ENCODE results near the gene RNF207.

RNF207 gene, protein sequence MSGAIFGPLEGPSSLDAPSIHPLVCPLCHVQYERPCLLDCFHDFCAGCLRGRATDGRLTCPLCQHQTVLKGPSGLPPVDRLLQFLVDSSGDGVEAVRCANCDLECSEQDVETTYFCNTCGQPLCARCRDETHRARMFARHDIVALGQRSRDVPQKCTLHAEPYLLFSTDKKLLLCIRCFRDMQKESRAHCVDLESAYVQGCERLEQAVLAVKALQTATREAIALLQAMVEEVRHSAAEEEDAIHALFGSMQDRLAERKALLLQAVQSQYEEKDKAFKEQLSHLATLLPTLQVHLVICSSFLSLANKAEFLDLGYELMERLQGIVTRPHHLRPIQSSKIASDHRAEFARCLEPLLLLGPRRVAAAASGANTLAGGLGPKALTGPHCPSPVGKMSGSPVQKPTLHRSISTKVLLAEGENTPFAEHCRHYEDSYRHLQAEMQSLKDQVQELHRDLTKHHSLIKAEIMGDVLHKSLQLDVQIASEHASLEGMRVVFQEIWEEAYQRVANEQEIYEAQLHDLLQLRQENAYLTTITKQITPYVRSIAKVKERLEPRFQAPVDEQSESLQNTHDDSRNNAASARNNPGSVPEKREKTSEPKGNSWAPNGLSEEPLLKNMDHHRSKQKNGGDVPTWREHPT

DNA sequence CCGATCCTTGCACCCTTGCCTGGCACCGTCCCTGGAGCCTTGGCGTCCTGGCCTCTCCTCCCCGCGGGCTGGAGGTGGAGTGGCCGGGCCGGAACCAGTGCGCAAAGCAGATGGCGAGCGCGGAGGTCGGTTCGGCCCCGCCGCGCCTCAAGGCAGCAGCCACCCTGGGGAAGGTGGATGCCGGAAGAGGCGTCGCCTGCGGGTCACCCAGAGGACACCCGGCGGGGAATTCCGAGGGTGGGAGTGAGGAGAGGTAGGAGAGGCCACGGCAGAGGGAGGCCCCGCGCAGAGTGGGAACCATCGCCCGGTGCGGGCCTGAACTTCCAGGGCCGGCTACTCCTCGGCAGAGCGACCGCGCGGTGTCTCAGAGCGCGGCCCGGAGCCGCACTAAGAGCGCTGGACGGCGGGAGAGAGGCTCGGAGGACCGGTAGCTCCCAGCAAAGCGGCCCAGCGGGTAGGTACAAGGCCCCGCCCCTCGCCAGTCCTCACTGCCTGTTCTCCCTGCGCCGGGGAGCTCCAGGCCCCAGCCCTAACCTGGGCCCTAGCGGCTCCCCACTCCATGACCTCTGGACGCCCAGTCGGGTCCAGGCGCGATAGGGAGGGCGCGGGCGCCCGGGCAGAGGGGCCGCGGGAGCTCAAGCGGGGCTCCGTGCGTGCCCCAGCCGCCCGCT lies at the start of gene RNF207:
Gene RNF207 (plus strand): TSS at position 271 of the 671 bp plus-strand sequence. CDS start 417 bp downstream, outside the sequence.
- DNase-seq (ENCODE audit: extremely low read depth, low read depth): no peak
- TF ChIP-seq, protein P1, sequence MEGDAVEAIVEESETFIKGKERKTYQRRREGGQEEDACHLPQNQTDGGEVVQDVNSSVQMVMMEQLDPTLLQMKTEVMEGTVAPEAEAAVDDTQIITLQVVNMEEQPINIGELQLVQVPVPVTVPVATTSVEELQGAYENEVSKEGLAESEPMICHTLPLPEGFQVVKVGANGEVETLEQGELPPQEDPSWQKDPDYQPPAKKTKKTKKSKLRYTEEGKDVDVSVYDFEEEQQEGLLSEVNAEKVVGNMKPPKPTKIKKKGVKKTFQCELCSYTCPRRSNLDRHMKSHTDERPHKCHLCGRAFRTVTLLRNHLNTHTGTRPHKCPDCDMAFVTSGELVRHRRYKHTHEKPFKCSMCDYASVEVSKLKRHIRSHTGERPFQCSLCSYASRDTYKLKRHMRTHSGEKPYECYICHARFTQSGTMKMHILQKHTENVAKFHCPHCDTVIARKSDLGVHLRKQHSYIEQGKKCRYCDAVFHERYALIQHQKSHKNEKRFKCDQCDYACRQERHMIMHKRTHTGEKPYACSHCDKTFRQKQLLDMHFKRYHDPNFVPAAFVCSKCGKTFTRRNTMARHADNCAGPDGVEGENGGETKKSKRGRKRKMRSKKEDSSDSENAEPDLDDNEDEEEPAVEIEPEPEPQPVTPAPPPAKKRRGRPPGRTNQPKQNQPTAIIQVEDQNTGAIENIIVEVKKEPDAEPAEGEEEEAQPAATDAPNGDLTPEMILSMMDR (IDR thresholded peaks at IDR 0.05; ENCODE audit: low read depth, low read length): no peak

DNA sequence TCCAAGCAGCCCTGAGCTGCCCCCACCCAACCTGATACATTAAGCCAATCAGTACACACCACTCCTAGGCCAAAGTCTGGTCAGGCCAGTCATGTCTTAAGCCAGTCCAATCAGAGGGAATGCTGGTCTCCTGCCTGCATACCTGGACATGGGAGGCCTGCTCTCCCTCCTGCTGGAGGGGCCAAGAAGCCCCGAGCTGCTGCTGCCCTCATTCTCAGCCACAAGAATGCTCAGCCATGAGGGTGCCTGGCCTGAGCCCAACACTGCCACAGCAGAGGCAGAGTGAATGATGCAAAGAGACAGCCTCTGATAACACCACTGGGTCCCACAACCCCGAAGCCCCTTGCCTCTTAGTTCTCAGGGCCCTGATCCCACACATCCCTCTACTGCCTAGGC lies 48.8 kb upstream of the RNF207 start:
- TF ChIP-seq, protein P1 (IDR thresholded peaks at IDR 0.05; ENCODE audit: low read depth, low read length): no peak
- DNase-seq (ENCODE audit: extremely low read depth, low read depth): no peak

DNA sequence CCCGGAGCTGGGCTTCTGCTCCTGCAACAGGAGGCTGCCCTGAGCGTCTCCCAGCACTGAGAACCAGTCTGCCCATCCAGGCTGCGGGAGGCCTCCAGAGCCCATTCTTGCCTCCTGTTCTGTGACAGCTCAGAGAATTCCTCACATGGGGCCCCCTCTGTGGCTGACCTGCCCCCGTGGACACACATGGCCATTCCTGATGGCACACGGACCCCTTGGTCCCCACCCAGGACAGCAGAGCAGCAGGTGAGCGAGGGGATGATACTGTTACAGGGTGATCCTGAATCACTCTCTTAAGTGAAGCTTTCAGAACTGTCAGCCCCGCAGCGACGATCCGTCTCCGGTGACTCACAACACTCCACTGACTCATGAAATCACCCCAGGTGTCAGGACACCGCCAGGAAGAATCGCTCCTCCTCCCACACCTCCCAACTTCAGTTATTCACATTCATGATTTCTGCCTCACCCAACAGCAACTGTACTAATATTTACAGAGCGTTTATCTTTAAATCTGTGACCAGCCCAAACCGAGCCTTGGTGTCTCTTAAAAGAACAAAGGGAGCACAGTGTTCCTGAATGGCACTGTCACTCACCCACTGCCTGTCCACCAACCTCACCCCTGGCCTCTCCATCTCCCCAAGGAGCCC lies 48.3 kb upstream of the RNF207 start:
- DNase-seq (ENCODE audit: extremely low read depth, low read depth): no peak
- TF ChIP-seq, protein P1 (IDR thresholded peaks at IDR 0.05; ENCODE audit: low read depth, low read length): no peak

DNA sequence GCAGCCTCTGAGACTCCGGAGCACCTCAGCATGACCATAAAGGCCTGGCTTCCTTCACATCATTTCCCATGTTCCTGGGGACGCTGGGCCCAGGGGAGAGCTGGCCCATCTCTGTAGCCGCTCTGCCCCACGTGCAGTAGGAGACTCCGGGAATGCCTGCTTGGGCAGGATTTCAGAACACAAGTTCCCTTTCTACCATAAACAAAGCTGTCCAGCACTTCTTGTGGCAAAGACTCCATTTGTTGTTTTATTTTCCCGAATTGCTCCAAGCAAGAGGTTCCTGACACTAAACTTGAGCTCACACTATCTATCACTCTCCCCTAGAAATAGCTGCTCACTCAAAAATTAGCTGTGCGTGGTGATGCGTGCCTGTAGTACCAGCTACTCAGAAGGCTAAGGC lies 47.7 kb upstream of the RNF207 start:
- TF ChIP-seq, protein P1 (IDR thresholded peaks at IDR 0.05; ENCODE audit: low read depth, low read length): no peak
- no peak for DNase-seq (ENCODE audit: extremely low read depth, low read depth)

DNA sequence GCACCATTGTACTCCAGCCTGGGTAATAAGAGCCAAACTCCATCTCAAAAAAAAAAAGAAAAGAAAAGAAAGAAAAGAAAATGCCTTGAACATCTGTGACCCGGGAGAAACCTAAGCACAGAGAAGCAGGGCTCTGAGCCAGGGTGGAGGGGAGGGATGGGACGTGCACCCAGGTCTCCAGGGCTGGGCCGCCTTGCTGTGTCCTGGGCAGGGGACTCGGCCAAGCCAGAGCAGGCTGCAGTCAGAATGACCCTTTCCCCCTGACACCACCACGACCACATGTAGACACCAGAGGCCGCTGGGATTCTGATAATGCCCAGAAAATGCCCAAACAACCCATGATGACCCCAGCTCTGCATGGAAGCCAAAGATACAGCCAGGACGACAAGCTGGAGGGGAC lies 43.6 kb upstream of the RNF207 start:
- DNase-seq (ENCODE audit: extremely low read depth, low read depth): no peak
- TF ChIP-seq, protein P1 (IDR thresholded peaks at IDR 0.05; ENCODE audit: low read depth, low read length): no peak

DNA sequence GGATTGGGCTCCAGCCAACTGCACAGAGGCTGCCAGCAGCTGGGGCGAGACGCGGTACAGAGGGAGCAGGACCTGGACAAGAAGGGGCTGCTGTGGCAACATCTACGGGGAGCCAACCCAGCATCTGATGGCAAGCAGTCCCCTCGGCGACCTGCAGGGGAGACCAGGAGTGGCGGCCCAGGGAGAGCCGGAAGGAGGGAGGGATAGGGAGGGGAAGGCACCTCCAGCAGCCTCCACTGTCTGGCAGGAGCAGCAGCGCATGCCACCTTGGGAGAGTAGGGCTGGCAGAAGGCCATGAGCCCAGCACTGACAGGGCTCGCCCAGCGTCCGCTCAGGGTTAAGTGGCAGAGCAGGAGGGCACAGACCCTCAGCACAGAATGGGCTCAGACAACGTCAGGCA lies 43.1 kb upstream of the RNF207 start:
- TF ChIP-seq, protein P1 (IDR thresholded peaks at IDR 0.05; ENCODE audit: low read depth, low read length): no peak
- no peak for DNase-seq (ENCODE audit: extremely low read depth, low read depth)

All from AG09319 (cell line).